ENCODE measurements around the gene PRICKLE2.

Gene PRICKLE2

DNA sequence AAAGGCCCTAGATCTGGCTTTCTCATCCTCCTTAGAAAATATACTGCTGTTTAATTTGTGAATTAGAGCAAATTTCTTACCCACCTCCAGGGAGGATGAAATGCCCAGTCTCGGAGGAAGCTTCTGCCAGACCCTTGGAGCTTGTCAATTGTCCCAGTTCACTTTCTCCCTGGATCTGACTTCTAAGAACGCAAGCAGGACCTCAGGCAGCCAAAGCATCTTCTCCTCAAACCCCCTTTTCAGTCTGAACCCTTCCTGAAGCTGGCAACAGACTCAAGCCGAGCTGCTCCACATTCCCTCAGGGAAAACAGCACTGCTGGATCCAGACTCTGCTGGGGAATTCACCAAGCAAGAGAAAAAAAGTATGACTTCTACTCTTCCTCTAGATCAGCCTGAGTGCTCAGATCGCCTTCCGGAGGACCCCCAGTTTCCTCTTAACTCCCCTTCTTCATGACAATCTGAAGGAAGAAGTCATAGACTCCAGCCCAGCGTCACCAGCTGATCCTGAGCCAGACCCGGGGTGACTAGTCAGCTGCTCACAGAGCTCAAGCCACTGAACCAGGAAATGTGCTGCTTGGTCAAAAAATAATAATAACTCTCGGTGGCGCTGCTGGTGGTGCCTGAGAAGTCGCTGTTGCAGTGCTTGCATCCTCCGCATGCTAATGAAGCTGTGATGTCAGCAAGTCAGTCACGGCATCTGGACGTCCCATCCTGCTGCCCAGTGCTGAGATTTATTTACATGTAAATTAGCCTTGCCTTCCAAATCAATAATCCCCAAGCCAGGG lies at the start of gene PRICKLE2:
PRICKLE2 (minus strand) TSS at position 641 of the 785 bp plus-strand sequence. CDS start 26,539 bp downstream, outside the sequence.
- no peak for DNase-seq

- no peak for DNase-seq
Measured at GRCh38 chr3:64272842-64273241, 47.6 kb upstream of the PRICKLE2 start.

DNA sequence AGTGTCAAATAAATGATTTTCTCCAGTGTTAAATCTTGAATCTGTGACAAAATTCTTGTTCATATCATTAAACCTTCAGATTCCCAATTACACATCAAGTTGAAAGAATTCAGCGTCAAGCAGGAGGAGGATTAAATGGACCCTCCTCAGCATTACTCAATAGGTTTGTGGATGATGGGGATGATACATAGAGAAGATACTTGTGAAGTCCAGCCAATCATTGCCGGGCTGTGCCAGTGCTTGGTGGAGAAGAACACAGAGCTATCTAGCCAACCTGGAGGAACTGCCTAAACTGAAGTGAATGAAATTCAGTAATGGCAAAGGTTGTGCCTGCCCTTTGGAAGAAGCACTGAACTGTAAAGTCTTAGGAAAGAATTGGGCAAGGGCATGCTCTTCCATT lies 47.0 kb upstream of the PRICKLE2 start:
- no peak for DNase-seq

GRCh38 chr3:64271631-64272030 lies 46.4 kb upstream of the PRICKLE2 start:
- DNase-seq: no peak

- no peak for DNase-seq
Measured at GRCh38 chr3:64270866-64271260, 45.6 kb upstream of the PRICKLE2 start.

GRCh38 chr3:64270142-64270865 lies 45.0 kb upstream of the PRICKLE2 start:
- no peak for DNase-seq

- no peak for DNase-seq
Measured at GRCh38 chr3:64268926-64269325, 43.7 kb upstream of the PRICKLE2 start.

- no peak for DNase-seq
Measured at GRCh38 chr3:64267721-64268604, 42.7 kb upstream of the PRICKLE2 start.

- DNase-seq: no peak
Measured at GRCh38 chr3:64266983-64267382, 41.7 kb upstream of the PRICKLE2 start.

DNA sequence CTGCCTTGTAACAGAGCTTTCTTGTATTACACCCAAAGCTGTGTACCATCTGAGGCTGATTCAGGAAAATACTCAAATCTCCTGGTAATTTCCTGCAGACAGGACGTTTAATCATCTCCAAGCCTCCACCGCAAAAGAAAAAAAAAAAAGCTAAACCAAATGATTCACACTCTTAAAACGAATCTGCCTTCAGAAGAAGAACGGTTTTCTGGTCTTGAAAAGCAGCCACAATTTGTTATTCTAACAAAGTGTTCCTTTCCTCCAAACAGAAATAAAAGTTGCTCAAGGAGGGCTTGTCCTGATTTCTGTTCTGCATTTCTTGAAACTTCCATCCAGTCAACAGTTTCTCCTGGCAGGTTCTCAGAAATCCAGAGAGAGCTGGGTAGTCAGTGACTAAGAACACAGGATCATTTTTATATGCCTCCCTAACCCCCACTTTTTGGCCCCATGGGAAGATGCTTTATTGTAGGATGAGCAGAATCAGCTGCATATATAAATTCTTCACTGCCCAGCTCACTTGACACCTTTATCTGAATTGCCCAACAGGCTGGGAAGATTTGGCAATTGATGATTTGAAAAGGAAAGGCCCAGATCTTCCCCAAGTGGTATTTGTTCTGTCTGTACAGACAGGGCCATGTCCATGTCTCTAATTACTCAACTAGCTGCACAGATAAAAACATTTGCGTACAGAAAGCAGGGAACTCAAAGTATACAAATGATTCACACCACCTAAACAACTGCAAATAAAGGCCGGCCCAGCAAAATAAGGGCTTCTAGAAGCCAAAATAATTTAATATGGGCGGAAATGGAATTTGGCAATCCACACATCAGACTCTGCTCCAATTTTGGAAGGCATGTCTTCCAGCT lies 41.0 kb upstream of the PRICKLE2 start:
- no peak for DNase-seq

DNA sequence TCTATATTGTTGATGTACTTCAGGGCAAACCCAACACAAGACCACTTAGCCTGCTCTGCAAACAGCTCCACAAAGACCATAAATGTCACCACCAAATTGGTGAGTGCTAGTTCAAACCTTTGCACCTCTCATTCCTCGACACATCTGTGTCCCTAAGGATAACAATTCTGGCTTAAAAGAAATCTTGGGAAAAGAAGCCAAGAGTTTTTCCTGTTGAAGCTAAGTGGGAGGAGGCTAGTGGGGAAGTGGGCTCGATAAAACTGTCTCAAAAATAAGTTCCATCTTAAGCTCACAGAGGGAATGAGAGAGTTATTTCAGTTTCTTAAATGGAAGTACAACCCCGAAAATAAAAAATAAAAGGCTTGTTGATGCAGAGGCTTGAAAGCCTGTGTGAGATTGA lies 40.4 kb upstream of the PRICKLE2 start:
- DNase-seq: no peak

DNA sequence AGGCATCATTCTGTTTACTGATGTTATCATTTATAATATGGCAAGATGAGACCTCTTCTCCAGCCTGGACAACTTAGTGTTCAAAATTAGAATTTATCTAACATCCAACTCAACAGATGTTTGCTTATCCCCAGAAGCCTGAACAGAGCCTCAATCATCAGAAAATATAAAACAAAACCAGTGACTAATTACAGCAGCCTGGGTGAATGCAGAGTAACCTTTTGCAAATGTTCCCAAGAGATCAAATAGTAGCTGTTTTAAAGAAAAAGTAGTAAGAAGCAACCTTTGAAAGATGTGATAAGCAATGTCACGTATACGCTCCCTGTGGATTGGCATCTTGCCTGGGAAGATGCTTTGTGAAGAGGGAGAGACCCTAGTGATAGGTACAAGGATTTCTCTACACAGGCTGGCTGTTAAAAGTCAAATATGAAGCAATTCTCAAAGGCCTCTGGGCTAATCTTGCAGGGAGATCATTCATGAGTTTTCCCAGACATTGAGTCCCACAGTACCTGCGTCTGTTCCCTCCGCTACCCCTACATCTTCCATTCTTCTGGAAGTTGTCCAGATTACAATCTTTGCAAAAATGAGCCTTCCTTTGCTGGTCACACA lies 39.3 kb upstream of the PRICKLE2 start:
- DNase-seq: no peak

DNA sequence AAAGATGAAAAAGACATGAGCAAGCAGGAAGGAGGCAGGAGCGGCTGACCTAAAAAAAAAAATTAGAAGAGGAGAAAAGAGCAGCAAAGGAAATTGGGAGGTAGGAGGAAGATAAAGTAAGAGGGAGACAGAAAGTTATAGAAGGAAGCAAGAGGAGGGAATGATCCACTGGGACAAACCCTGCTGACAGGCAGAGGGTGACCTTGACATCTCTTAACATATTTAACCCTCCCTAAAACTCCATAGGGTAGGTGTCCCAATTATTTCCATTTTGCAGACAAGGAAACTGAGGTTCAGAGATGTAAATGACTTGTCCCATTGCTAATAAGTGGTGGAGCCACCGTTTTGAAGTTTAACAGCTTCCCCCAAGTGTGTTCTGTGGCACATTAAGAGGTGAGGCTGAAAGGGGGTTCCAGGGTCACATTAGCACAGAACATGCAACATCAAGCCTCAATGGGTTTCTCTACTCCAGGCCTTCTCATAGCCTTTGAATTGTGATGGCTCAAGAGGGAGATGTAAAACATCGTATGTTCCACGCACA lies 37.4 kb upstream of the PRICKLE2 start:
- DNase-seq: no peak

- DNase-seq: no peak
Measured at GRCh38 chr3:64260431-64260830, 35.2 kb upstream of the PRICKLE2 start.

GRCh38 chr3:64259636-64260035 lies 34.4 kb upstream of the PRICKLE2 start:
- DNase-seq: no peak

GRCh38 chr3:64257100-64257755 lies 32.0 kb upstream of the PRICKLE2 start:
- DNase-seq: no peak

DNA sequence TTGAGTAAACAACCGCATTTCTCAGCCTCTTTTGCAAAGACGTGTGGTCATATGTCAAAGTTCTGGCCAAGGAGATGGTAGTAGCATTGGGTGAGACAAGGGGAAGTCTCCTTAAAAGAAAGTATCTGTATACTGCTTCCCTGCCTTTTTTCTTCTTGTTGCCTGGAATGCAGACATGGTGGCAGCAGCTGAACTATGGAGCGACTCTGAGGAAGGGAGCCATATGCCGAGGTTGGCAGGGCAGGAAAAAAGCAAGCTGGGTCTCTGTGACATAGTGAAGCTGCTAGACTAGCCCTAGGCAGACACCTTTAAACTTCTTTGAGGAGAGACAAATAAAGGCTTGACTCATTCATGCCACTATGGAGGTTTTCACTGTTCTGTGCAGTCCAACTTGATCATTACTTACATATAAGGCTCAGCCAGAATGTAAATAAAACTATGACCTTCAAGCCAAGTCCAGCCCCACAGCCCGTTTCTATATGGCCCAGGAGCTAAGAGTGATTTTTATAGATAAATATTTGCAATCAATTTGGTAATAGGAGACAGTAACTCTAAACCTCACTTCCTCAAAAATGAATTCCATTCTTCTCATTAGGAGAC lies 30.6 kb upstream of the PRICKLE2 start:
- DNase-seq: no peak

- no peak for DNase-seq
Measured at GRCh38 chr3:64254443-64254842, 29.2 kb upstream of the PRICKLE2 start.

DNA sequence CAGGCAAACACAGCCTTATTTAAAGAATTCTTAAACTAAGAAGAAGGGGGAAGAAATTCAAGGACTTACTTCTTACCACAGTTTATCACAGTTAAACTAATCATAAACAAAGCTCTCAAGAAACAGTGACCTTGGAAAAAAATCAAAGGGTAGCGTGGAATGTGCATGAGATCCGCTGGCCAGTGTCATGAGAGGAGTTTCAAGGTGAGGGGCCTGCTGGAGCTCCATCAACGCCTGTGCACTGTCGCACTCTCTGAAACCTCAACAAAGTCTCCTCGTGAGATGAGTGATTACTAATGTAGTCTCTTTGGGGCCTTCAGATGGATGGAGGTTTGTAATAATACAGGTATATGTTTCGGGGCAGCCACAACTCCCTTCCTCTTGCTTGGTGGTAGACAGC lies 28.4 kb upstream of the PRICKLE2 start:
- no peak for DNase-seq

DNA sequence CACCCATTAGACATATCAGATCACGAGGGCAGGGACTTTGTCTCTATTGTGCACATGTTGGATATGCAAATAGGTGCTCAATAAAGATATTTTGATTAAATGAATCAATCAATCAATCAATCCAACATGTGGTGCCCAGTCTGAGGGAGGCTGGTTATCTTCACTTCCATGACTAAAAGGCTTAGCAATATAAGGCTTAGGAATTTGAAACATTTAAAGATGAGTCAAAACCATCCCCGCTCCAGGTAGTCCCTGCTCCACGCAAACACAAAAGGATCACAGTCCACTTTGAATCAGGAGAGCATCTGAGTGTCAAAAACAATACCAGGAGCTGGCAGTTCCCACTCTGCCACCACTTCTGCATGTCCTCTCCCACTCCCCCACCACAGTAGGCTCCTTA lies 25.8 kb upstream of the PRICKLE2 start:
- no peak for DNase-seq

Measured in NCI-H510A (cell line).